ACC112 (cell line): ENCODE data around the gene CACNA1G.

Experiments used
- H2AFZ ChIP-seq: fragments of 200-600 bp; sonication (generic); one replicate; pipeline ENCODE4 v1.6.0; 2017; ENCODE audit warnings: antibody characterized with exemption, low read length; ENCODE audit not compliant: unreplicated experiment
- H3K27ac ChIP-seq: fragments of 200-600 bp; sonication (generic); 2 replicates; pipeline ENCODE4 v1.5.1; 2014; ENCODE audit warnings: low read depth, mild to moderate bottlenecking, antibody characterized with exemption, low read length, moderate library complexity
- H3K27me3 ChIP-seq: fragments of 200-600 bp; sonication (generic); 2 replicates; pipeline ENCODE4 v1.6.1; 2014; ENCODE audit warnings: mild to moderate bottlenecking, antibody characterized with exemption, low read length, moderate library complexity, mixed read lengths; ENCODE audit not compliant: insufficient read depth
- H3K36me3 ChIP-seq: fragments of 200-600 bp; sonication (generic); 2 replicates; pipeline ENCODE4 v1.6.1; 2016; ENCODE audit warnings: mild to moderate bottlenecking, antibody characterized with exemption, low read length, moderate library complexity, mixed read lengths; ENCODE audit not compliant: insufficient read depth
- H3K4me1 ChIP-seq: fragments of 200-600 bp; sonication (generic); one replicate; pipeline ENCODE4 v1.6.1; 2016; ENCODE audit warnings: low read length, mixed read lengths; ENCODE audit not compliant: insufficient read depth, unreplicated experiment, control insufficient read depth
- H3K4me3 ChIP-seq: fragments of 200-600 bp; sonication (generic); 2 replicates; pipeline ENCODE4 v1.5.1; 2014; ENCODE audit warnings: mild to moderate bottlenecking, low read depth, low read length
- H3K79me2 ChIP-seq: fragments of 200-600 bp; sonication (generic); one replicate; pipeline ENCODE4 v1.6.0; 2016; ENCODE audit warnings: low read length; ENCODE audit not compliant: control insufficient read depth, unreplicated experiment, insufficient read depth

CACNA1G gene

DNA sequence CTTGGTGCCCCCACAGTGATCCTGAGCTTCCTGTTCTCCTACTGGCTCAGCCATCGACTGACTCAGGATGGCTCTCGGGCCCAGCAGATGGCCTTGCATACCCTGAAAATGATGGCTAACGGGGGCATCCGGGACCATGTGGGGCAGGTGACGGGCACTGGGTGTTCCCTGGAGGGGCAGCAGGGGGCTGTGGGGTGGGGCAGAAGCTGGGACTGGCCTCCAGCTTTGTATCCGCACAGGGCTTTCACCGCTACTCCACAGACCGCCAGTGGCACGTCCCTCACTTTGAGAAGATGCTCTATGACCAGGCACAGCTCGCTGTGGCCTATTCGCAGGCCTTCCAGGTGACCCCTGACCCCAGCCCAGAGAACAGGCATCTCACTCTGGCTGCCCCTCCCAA is 10.5 kb upstream of the CACNA1G start:
- Histone ChIP-seq H3K27ac (no peak overlapping the region), H3K4me1 (peaks cover 8% of the 10 kb centered on the region), H3K36me3 (no peaks in the 10 kb centered on the region), H2AFZ (no peak overlapping the region), H3K4me3 (no peak overlapping the region), H3K27me3 (no peaks in the 10 kb centered on the region), H3K79me2 (peaks cover 10% of the 10 kb centered on the region)

DNA sequence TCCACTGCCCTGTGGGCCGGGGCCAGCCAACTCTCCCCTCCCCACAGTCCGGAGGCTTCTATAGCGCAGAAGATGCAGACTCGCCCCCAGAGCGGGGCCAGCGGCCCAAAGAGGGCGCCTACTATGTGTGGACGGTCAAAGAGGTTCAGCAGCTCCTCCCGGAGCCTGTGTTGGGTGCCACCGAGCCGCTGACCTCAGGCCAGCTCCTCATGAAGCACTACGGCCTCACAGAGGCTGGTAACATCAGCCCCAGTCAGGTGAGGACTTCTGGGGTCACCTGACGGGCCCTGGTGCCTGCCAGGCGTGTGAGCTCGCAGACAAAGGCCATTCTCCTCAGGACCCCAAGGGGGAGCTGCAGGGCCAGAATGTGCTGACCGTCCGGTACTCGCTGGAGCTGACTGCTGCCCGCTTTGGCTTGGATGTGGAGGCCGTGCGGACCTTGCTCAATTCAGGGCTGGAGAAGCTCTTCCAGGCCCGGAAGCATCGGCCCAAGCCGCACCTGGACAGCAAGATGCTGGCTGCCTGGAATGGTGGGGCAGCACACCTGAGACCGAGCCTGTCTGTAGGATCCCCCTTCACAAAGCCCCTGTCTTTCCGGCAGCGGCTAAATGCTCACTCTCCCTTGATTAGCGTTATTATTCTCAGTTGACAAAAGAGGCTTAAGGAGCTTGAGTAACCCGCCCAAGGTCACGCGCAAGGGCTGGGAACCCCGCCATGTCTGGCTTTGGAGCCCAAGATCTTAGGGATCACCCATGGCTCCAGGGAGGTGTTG is 9.7 kb upstream of the CACNA1G start:
- Histone ChIP-seq H3K4me3 (no peak overlapping the region), H3K27ac (no peak overlapping the region), H3K79me2 (peaks cover 10% of the 10 kb centered on the region), H3K4me1 (peaks cover 8% of the 10 kb centered on the region), H3K27me3 (no peaks in the 10 kb centered on the region), H2AFZ (no peak overlapping the region), H3K36me3 (no peaks in the 10 kb centered on the region)

DNA sequence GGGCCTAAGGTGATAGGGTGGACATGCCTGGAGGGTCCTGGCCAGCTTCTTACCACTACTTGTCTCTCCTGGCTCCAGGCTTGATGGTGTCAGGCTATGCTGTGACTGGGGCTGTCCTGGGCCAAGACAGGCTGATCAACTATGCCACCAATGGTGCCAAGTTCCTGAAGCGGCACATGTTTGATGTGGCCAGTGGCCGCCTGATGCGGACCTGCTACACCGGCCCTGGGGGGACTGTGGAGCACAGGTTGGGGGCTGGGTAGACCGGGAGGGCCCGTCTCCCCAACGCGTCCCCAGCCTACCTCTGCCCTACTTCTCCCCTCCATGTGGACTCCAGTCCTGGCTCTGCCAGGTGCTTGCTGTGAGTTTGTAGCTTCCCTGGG is 9.1 kb upstream of the CACNA1G start:
- H3K79me2 ChIP-seq: peaks cover 10% of the 10 kb centered on the region
- no peaks in the 10 kb centered on the region for H3K27me3 ChIP-seq
- peaks cover 8% of the 10 kb centered on the region for H3K4me1 ChIP-seq
- no peaks in the 10 kb centered on the region for H3K36me3 ChIP-seq
- H3K27ac ChIP-seq: no peak overlapping the region
- H2AFZ ChIP-seq: no peak overlapping the region
- H3K4me3 ChIP-seq: no peak overlapping the region

DNA sequence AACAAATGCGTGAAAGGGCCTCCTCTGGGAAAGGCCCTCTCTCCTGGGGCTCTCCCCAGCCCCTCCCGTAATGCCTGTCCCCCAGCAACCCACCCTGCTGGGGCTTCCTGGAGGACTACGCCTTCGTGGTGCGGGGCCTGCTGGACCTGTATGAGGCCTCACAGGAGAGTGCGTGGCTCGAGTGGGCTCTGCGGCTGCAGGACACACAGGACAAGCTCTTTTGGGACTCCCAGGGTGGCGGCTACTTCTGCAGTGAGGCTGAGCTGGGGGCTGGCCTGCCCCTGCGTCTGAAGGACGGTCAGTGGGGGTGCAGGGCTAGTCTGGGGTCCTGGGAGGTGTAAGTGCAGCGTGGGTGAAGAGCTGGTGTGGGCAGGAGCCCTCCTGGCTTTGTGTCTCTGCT is 8.6 kb upstream of the CACNA1G start:
- Histone ChIP-seq H3K27me3 (no peaks in the 10 kb centered on the region), H2AFZ (no peak overlapping the region), H3K36me3 (no peaks in the 10 kb centered on the region), H3K79me2 (peaks cover 10% of the 10 kb centered on the region), H3K4me3 (no peak overlapping the region), H3K27ac (no peak overlapping the region), H3K4me1 (peaks cover 8% of the 10 kb centered on the region)

DNA sequence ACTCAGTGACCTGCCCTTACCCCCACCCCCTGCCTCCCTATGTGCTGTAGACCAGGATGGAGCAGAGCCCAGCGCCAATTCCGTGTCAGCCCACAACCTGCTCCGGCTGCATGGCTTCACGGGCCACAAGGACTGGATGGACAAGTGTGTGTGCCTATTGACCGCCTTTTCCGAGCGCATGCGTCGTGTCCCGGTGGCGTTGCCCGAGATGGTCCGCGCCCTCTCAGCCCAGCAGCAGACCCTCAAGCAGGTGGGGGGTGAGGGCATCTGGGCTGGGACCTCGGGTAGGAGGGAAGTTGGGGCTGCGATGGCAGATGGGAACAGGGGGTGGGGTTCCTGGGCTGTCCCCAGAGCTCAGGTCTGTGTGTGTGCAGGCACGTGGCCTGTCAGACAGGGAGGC is 6.3 kb upstream of the CACNA1G start:
- Histone ChIP-seq H3K27ac (no peak overlapping the region), H3K4me1 (peaks cover 2% of the 10 kb centered on the region), H3K79me2 (no peaks in the 10 kb centered on the region), H3K36me3 (no peaks in the 10 kb centered on the region), H2AFZ (no peak overlapping the region), H3K4me3 (no peak overlapping the region), H3K27me3 (peaks cover 7% of the 10 kb centered on the region)

DNA sequence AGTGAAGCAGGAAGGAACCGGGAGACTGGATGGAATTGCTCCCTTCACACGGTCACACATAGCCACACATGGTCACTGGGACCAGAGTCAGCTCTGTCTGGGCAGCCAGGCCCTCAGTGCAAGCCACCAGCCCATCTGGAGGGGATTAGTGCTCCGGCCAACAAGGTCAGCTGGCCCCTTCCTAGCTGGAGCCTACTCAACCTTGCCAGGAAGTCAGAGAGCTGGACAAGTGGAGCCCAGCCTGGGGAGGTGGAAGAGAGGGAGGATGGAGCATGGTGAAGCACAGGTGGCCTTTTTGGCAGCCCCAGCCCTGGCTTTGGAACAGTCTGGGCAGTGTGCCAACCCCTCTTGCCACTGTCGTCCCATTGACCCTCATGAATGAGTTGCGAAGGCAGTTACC is 3.7 kb upstream of the CACNA1G start:
- no peak overlapping the region for H3K4me3 ChIP-seq
- H3K36me3 ChIP-seq: no peaks in the 10 kb centered on the region
- H3K27me3 ChIP-seq: peaks cover 23% of the 10 kb centered on the region
- H3K4me1 ChIP-seq: peaks cover 16% of the 10 kb centered on the region
- H3K27ac ChIP-seq: no peak overlapping the region
- H2AFZ ChIP-seq: no peak overlapping the region
- H3K79me2 ChIP-seq: no peaks in the 10 kb centered on the region

DNA sequence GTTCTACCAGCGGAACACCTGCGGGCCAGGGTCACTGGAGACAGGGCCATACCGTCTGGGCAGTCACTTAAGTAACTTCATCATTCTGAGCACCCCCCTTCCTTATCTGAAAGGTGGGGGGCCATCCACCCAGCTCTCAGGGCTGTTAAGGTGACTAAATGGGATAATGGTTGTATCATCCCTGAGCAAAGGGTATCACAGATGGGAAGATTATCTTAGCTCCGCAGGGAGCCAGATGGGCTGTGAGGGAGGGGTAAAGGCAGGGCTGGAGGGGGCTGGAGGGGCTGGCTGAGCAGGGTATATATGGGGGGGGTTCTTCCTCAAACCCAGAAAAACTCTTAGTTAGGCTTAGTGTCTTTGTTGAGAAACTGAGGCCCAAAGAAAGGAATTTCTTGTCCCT is 2.9 kb upstream of the CACNA1G start:
- Histone ChIP-seq H2AFZ (no peak overlapping the region), H3K27ac (no peak overlapping the region), H3K27me3 (peaks cover 29% of the 10 kb centered on the region), H3K4me1 (peaks cover 16% of the 10 kb centered on the region), H3K36me3 (no peaks in the 10 kb centered on the region), H3K79me2 (no peaks in the 10 kb centered on the region), H3K4me3 (no peak overlapping the region)

DNA sequence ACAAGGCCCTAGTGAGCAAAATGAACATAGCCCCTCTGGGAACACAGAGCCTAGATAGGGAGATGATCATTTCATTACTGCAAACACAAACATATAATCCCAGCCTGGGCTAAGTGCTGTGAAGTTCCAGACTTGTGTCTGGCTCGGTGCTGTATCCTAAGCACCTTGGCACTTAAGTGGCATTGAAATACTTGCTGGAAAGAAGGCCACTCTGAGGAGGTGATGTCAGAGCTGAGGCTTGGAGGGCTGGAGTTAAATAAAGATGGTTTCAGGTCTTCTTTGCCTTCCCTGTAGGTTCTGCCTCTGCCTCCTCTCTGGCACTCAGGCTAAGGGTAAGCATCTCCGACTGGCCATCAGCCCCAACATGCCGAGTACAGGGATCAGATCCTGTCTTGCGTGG is 2.4 kb upstream of the CACNA1G start:
- no peak overlapping the region for H3K27ac ChIP-seq
- peaks cover 16% of the 10 kb centered on the region for H3K4me1 ChIP-seq
- peaks cover 34% of the 10 kb centered on the region for H3K27me3 ChIP-seq
- H2AFZ ChIP-seq: no peak overlapping the region
- no peak overlapping the region for H3K4me3 ChIP-seq
- no peaks in the 10 kb centered on the region for H3K79me2 ChIP-seq
- H3K36me3 ChIP-seq: no peaks in the 10 kb centered on the region

DNA sequence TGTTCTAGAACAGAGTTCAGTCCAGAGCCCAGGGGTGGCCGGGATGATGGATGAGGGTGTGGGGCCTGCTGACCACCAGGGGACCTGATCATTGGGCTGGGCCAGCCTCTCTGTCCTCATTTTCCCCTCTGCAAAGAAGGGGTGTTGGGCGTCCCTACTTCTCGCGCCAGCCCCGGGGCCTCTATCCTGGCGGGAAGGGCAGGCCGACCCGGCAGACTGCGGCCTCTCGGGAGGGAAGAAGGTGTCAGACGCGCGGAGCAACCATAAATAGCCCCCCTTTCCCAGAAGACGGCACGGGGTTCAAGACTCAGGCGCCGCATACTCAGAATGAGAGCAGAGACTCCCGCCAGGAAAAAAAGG is 2.0 kb upstream of the CACNA1G start:
- H3K36me3 ChIP-seq: no peaks in the 10 kb centered on the region
- peaks cover 16% of the 10 kb centered on the region for H3K4me1 ChIP-seq
- peaks cover 38% of the 10 kb centered on the region for H3K27me3 ChIP-seq
- H3K79me2 ChIP-seq: no peaks in the 10 kb centered on the region
- no peak overlapping the region for H3K4me3 ChIP-seq
- no peak overlapping the region for H2AFZ ChIP-seq
- H3K27ac ChIP-seq: no peak overlapping the region

DNA sequence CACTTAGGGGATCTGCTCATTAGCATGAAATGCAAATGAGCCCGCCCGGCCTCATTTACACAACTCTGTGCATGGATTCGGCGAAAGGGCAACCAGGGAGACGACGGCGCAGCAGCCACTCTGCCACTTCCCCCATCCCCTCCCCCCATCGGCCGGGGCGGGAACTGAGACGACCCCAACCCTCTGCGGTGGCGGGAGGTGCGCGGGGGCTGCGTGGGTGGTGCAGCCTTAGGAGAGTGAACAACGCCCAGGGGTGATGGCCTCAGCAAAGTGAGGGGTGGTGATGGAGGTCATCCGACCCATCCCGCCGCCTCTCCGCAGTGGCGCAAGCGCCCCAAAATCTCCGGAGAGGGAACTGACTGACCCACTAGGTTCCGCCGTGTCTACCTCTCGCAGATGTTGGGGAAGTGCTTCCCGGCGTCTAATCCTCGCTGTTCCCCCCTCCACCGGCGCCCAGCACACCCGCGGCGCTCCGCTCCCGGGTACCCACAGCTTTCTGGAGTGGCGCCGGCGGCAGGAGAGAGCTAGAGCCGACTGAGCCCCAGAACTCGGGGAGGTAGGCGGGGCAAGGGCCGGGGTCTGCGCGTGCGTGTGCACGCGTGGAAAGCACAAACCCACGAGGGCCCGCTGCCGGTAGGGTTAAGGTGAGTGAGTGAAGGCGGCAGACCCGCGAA is 1.4 kb upstream of the CACNA1G start:
- H3K4me3 ChIP-seq: peak overlapping the region; percentile 85
- H3K27ac ChIP-seq: no peak overlapping the region
- H3K36me3 ChIP-seq: no peaks in the 10 kb centered on the region

DNA sequence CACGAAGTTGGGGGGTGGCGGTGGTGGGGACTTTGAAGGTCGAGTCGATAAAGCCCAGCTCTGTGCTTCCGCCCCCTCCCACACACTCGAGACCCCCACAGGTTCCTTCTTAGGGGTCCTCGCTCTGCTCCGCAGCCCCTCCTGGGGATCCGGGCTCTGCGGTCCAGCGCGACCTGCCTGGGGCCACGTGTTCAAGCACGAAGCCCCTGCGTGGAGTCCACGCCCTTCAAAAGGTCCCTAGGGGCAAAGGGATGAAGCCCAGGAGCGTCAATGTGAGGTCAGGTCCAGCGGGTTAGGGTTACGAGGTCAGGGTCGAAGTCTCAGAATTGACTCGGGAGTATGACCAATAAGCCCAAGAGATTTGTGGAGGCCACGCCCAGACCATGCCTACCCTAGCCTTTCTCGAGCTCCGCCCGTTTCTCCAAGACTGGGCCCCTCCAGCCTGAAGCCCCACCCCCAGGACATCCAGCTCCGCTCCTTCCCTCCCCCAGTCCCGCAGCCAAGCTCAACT is 786 bp upstream of the CACNA1G start:
- Histone ChIP-seq H3K36me3 (no peaks in the 10 kb centered on the region), H2AFZ (peak overlapping the region; percentile 99), H3K4me3 (peak overlapping the region; percentile 85), H3K27me3 (peaks cover 41% of the 10 kb centered on the region), H3K79me2 (no peaks in the 10 kb centered on the region), H3K4me1 (peaks cover 19% of the 10 kb centered on the region), H3K27ac (no peak overlapping the region)

More for the DNA sequence above, 1.4 kb upstream of the CACNA1G start:
- H2AFZ ChIP-seq: peak overlapping the region; percentile 23
- H3K4me1 ChIP-seq: peaks cover 16% of the 10 kb centered on the region
- peaks cover 41% of the 10 kb centered on the region for H3K27me3 ChIP-seq
- H3K79me2 ChIP-seq: no peaks in the 10 kb centered on the region
